ENCODE data around the gene PGRMC2.
"Not testable (repeated sequence)": the region's sequence is repeated elsewhere in the genome, so short reads cannot be mapped to it uniquely, and the experiment has no call there.

PGRMC2 gene

GRCh38 chr4:128267171-128267570, 20.4 kb downstream of the PGRMC2 start:
- not testable (repeated sequence) for DNase-seq (ENCODE audit: low read depth)

GRCh38 chr4:128265550-128265949, 22.1 kb downstream of the PGRMC2 start:
- not testable (repeated sequence) for DNase-seq (ENCODE audit: low read depth)

- not testable (repeated sequence) for DNase-seq (ENCODE audit: low read depth)
These were observed 27.7 kb downstream of the PGRMC2 start for GRCh38 chr4:128259889-128260288.

- DNase-seq (ENCODE audit: low read depth) = not testable (repeated sequence)
These were observed 29.4 kb downstream of the PGRMC2 start for GRCh38 chr4:128258166-128258565.

GRCh38 chr4:128256539-128256938, 31.1 kb downstream of the PGRMC2 start:
- no peak for DNase-seq (ENCODE audit: low read depth)

GRCh38 chr4:128255906-128256305, 31.7 kb downstream of the PGRMC2 start:
- DNase-seq (ENCODE audit: low read depth) = no peak

GRCh38 chr4:128249787-128250668, 37.6 kb downstream of the PGRMC2 start:
- no peak for DNase-seq (ENCODE audit: low read depth)

GRCh38 chr4:128247906-128248305, 39.7 kb downstream of the PGRMC2 start:
- DNase-seq (ENCODE audit: low read depth) = no peak

- DNase-seq (ENCODE audit: low read depth) = not testable (repeated sequence)
These were observed 42.2 kb downstream of the PGRMC2 start for GRCh38 chr4:128245391-128245790.

- DNase-seq (ENCODE audit: low read depth) = no peak
These were observed 43.2 kb downstream of the PGRMC2 start for GRCh38 chr4:128244379-128244778.

GRCh38 chr4:128242601-128243000, 45.0 kb downstream of the PGRMC2 start:
- no peak for DNase-seq (ENCODE audit: low read depth)

GRCh38 chr4:128241981-128242380, 45.6 kb downstream of the PGRMC2 start:
- no peak for DNase-seq (ENCODE audit: low read depth)

- peak; percentile 96 for DNase-seq (ENCODE audit: low read depth)
These were observed 46.1 kb downstream of the PGRMC2 start for GRCh38 chr4:128241425-128241913.

- no peak for DNase-seq (ENCODE audit: low read depth)
These were observed 46.6 kb downstream of the PGRMC2 start for GRCh38 chr4:128241019-128241418.

- no peak for DNase-seq (ENCODE audit: low read depth)
These were observed 52.8 kb downstream of the PGRMC2 start for GRCh38 chr4:128234836-128235235.

GRCh38 chr4:128232719-128233118, 54.9 kb downstream of the PGRMC2 start:
- no peak for DNase-seq (ENCODE audit: low read depth)

- DNase-seq (ENCODE audit: low read depth) = no peak
These were observed 58.5 kb downstream of the PGRMC2 start for GRCh38 chr4:128228845-128229795.

- no peak for DNase-seq (ENCODE audit: low read depth)
These were observed 59.5 kb downstream of the PGRMC2 start for GRCh38 chr4:128227991-128228571.

GRCh38 chr4:128225148-128225547, 62.5 kb downstream of the PGRMC2 start:
- no peak for DNase-seq (ENCODE audit: low read depth)

- no peak for DNase-seq (ENCODE audit: low read depth)
These were observed 66.0 kb downstream of the PGRMC2 start for GRCh38 chr4:128221586-128221985.

- DNase-seq (ENCODE audit: low read depth) = no peak
These were observed 67.1 kb downstream of the PGRMC2 start for GRCh38 chr4:128220286-128221235.
